HEK293 (cell line): ENCODE results near the gene SRP9.
A peak's percentile ranks its signal among the peaks of the same experiment; 100 is the strongest.

Experiments
- CTCF ChIA-PET: fragments of 350-600 bp; formaldehyde crosslinking; extraction: SDS; loops from one replicate; lab custom pipeline; 2021; ENCODE audit warnings: antibody characterized with exemption; lab: Yijun Ruan, JAX
- POLR2A ChIA-PET: fragments of 300-600 bp; formaldehyde crosslinking; extraction: SDS; loops from one replicate; lab custom pipeline; 2020; ENCODE audit warnings: antibody characterized with exemption, inconsistent platforms; lab: Yijun Ruan, JAX
- H3K27ac ChIP-seq: fragments of 200-500 bp; sonication (Bioruptor generic); 2 replicates; pipeline ENCODE4 v1.5.1; 2014; ENCODE audit warnings: low read depth, low read length, control low read depth, inconsistent platforms; ENCODE audit errors: extremely low read depth
- H3K36me3 ChIP-seq, 2 experiments: fragments of 200-500 bp in 1 of 2; sonication (Bioruptor generic) in 1 of 2; 1 replicate in 1 of 2; 2 replicates in 1 of 2; pipeline ENCODE4 v1.5.1; 2014 to 2017; ENCODE audit warnings: inconsistent platforms in 2 of 2, low read length in 2 of 2; ENCODE audit not compliant: control insufficient read depth in 2 of 2, insufficient read depth in 1 of 2
- H3K4me1 ChIP-seq: fragments of 200-500 bp; sonication (Bioruptor generic); 2 replicates; pipeline ENCODE4 v1.5.1; 2014; ENCODE audit warnings: mild to moderate bottlenecking, low read length, inconsistent platforms; ENCODE audit not compliant: control insufficient read depth, insufficient read depth
- H3K4me3 ChIP-seq: 2 replicates; pipeline ENCODE4 v1.5.1; 2011; ENCODE audit warnings: low read depth, mild to moderate bottlenecking, control low read depth, low read length, moderate library complexity
- H3K9me3 ChIP-seq: fragments of 200-500 bp; sonication (Bioruptor generic); 2 replicates; pipeline ENCODE4 v1.5.1; 2014; ENCODE audit warnings: low read depth, low read length, inconsistent platforms; ENCODE audit not compliant: control insufficient read depth, insufficient read depth
- GFI1B ChIP-seq: fragments of 450-650 bp; formaldehyde crosslinking; IDR thresholded peaks from 2 replicates; pipeline ENCODE4 v1.5.1; 2016; ENCODE audit warnings: missing biosample characterization, missing genetic modification characterization
- OSR2 ChIP-seq: fragments of 450-650 bp; formaldehyde crosslinking; IDR thresholded peaks from 2 replicates; pipeline ENCODE4 v1.5.1; 2016; ENCODE audit warnings: missing biosample characterization, missing genetic modification characterization
- PATZ1 ChIP-seq: fragments of 450-650 bp; formaldehyde crosslinking; IDR thresholded peaks from 2 replicates; pipeline ENCODE4 v1.5.1; 2016; ENCODE audit warnings: missing biosample characterization, missing genetic modification characterization
- PRDM6 ChIP-seq: fragments of 450-650 bp; formaldehyde crosslinking; IDR thresholded peaks from 2 replicates; pipeline ENCODE4 v1.5.1; 2017; ENCODE audit warnings: missing biosample characterization, missing genetic modification characterization
- SALL2 ChIP-seq: fragments of 450-650 bp; formaldehyde crosslinking; IDR thresholded peaks from 2 replicates; pipeline ENCODE4 v1.5.0; 2017; ENCODE audit warnings: missing biosample characterization, mild to moderate bottlenecking, missing genetic modification characterization, borderline replicate concordance
- TSHZ1 ChIP-seq: fragments of 450-650 bp; formaldehyde crosslinking; IDR thresholded peaks from 2 replicates; pipeline ENCODE4 v1.5.1; 2016; ENCODE audit warnings: missing biosample characterization, missing genetic modification characterization, borderline replicate concordance
- ZBTB17 ChIP-seq: fragments of 450-650 bp; formaldehyde crosslinking; IDR thresholded peaks from 2 replicates; pipeline ENCODE4 v1.5.1; 2016; ENCODE audit warnings: missing biosample characterization, missing genetic modification characterization
- ZNF223 ChIP-seq: fragments of 450-650 bp; formaldehyde crosslinking; IDR thresholded peaks from 2 replicates; pipeline ENCODE4 v1.5.1; 2016; ENCODE audit warnings: missing biosample characterization, missing genetic modification characterization
- ZNF335 ChIP-seq: fragments of 450-650 bp; formaldehyde crosslinking; conservative IDR thresholded peaks from 2 replicates; pipeline ENCODE4 v1.5.1; 2016; ENCODE audit warnings: missing biosample characterization, missing genetic modification characterization
- ZNF571 ChIP-seq: fragments of 450-650 bp; formaldehyde crosslinking; IDR thresholded peaks from 2 replicates; pipeline ENCODE4 v1.5.0; 2017; ENCODE audit warnings: missing biosample characterization, missing genetic modification characterization
- ZNF600 ChIP-seq: fragments of 450-650 bp; formaldehyde crosslinking; IDR thresholded peaks from 2 replicates; pipeline ENCODE4 v1.5.1; 2016; ENCODE audit warnings: missing biosample characterization, missing genetic modification characterization
- ZNF660 ChIP-seq: fragments of 450-650 bp; IDR thresholded peaks from 2 replicates; pipeline ENCODE4 v1.5.1; 2018; ENCODE audit warnings: missing biosample characterization, mild to moderate bottlenecking, missing genetic modification characterization
- ZNF692 ChIP-seq: fragments of 450-650 bp; formaldehyde crosslinking; IDR thresholded peaks from 2 replicates; pipeline ENCODE4 v1.5.1; 2016; ENCODE audit warnings: missing biosample characterization, missing genetic modification characterization
- ZNF701 ChIP-seq: fragments of 450-650 bp; formaldehyde crosslinking; IDR thresholded peaks from 2 replicates; pipeline ENCODE4 v1.5.1; 2016; ENCODE audit warnings: missing biosample characterization, missing genetic modification characterization

Gene SRP9

GRCh38 chr1:225735252-225736149 is 42.1 kb upstream of the SRP9 start (continued):
- peak; percentile 59 for TF ChIP-seq GFI1B (tag by site-specific recombination)
- TF ChIP-seq ZNF692 (tag by site-specific recombination): peak; percentile 76
- no peak for TF ChIP-seq ZNF701 (tag by site-specific recombination)
- peak; percentile 90 for TF ChIP-seq ZNF660 (tag by site-specific recombination)
- TF ChIP-seq ZNF571 (tag by site-specific recombination): no peak

GRCh38 chr1:225736437-225737098 is 41.1 kb upstream of the SRP9 start:
- CTCF ChIA-PET: interaction anchor here (0.6 to 5.7 kb wide), 7 partner anchors 10 to 1063 kb away, joined by 3 to 54 read pairs (median 5); no protein-coding TSS in a partner anchor
- H3K27ac ChIP-seq: no peak overlapping the region

More at GRCh38 chr1:225736437-225737098, 41.1 kb upstream of the SRP9 start:
- POLR2A ChIA-PET: interaction anchor here (0.6 to 3.1 kb wide), 17 partner anchors 8 to 150 kb away, joined by 3 to 27 read pairs (median 6); partner anchors contain the start of genes ENAH and SRP9
- no peak overlapping the region for H3K4me3 ChIP-seq
- H3K9me3 ChIP-seq: no peaks in the 10 kb centered on the region
- TF ChIP-seq TSHZ1 (tag by site-specific recombination): no peak
- no peak for TF ChIP-seq ZNF701 (tag by site-specific recombination)
- TF ChIP-seq OSR2 (tag by site-specific recombination): no peak
- peak; percentile 38; the same call in 1 of the 2 replicates for TF ChIP-seq PATZ1 (tag by site-specific recombination)
- TF ChIP-seq ZNF600 (tag by site-specific recombination): peak; percentile 82
- TF ChIP-seq ZNF335: peak; percentile 23; the same call in 1 of the 2 replicates
- peak; percentile 76 for TF ChIP-seq ZBTB17 (tag by site-specific recombination)
- TF ChIP-seq ZNF223 (tag by site-specific recombination): peak; percentile 87; the same call in 1 of the 2 replicates
- TF ChIP-seq PRDM6: 0 out of 2 replicates have a peak, but pooled peaks have one; percentile 28
- TF ChIP-seq SALL2 (tag by site-specific recombination): no peak
- H3K4me1 ChIP-seq: peaks cover 17% of the 10 kb centered on the region
- no peaks in the 10 kb centered on the region for H3K36me3 ChIP-seq
